GM19438 (cell line): ENCODE results near the gene PRKCB.
"Not testable (repeated sequence)": the region's sequence is repeated elsewhere in the genome, so short reads cannot be mapped to it uniquely, and the experiment has no call there.

ENCODE experiments used
- ATAC-seq: cut with Tn5 transposase; IDR thresholded peaks from one replicate; pipeline ENCODE4 v1.9.1; 2021; ENCODE audit warnings: low read depth; ENCODE audit not compliant: unreplicated experiment

Gene PRKCB

DNA sequence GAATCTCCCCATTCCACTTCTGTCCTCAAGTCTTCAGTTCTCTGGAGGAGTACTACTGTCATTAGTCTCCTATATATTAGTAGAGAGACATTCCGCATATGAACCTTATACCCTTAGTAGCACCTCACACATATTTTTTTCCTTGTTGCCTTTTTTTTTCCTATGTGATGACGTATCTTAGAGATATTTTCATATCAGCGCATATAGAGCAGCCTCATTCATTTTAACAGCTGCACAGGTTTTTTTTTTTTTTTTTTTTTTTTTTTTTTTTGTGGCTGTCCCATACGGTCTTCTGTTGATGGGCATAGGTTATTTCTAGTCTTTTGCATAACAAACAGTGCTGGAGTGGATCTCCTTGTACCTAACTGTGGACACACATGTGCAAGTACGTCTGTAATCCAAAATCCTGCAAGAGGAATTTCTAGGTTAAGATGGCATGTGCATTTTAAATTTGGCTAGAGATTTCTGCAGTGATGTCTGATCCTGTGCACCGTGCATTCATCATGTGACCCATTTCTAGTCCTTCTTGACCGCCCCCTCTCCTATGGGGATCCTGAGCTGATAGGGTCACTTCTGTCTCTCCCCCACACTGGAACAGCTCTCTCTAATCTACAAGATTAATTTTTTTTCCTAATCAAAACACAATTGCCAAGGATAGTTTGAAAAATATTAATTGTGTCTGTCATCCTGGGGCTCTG is 64.8 kb downstream of the PRKCB start:
- ATAC-seq, result no peak

GRCh38 chr16:23901178-23902033 is 65.6 kb downstream of the PRKCB start:
- no peak for ATAC-seq

GRCh38 chr16:23902034-23902747 is 66.4 kb downstream of the PRKCB start:
- no peak for ATAC-seq

DNA sequence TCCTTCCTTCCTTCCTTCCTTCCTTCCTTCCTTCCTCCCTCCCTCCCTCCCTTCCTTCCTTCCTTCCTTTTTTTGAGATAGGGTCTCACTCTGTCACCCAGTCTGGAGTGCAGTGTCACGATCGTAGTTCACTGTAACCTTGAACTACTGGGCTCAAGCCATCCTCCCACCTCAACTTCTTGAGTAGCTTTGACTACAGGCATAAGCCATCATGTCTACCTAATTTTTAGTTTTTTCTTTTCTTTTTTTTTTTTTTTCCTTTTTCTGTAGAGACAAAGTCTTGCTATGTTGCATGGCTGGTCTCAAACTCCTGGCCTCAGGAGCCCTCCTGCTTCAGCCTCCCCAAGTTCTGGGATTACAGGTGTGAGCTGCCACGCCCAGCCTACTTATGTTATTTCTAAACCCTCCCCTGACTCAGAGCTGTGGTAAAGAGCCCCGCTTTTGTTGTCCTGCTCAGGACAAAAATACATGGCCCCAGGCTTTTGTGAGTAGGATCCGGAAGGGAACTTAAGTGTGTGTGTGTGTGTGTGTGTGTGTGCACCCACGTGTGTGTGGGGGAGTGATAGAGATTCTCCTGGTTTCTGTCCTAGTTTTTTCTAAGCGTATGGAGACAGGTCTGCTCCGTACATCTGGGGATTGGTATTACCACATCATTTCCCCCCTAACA is 67.1 kb downstream of the PRKCB start:
- no peak for ATAC-seq

DNA sequence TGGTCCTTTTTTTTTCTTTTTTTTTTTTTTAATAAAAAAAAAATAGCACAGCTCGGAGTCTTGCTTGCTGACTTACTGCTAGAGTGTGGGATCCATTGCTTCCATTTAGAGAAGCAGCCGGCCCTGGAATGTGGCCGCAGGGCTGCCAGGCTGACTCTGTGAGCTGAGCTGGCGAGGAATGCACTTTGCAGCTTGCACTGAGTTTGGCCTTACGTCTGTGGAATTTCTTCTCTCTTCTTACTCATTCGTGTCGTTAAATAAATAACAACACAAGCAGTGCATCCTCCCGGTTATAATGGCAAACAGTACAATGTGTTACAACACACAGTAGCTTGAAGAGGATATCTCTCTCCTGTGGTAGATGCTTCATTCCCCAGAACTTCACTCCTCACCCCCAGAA is 69.2 kb downstream of the PRKCB start:
- no peak for ATAC-seq

DNA sequence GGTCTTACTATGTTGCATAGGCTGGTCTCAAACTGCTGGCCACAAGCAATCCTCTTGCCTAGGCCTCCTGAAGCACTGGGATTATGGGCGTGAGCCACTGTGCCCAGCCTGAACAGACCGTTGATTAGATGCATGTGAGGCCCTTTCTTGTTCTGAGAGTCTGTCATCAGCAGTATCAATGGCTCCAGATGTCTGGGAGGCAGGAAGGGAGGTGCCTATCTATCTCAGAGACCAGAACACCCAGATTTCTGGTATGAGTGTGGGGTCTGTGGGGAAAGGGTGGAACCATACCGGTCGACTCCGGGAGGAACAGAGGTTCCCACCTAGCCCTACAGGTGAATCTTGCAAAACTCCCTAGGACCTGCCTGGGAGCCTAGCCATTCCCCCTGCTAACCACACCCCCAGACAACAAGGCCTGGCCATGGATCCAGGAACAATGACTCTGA is 71.7 kb downstream of the PRKCB start:
- no peak for ATAC-seq

GRCh38 chr16:23907903-23908302 is 72.1 kb downstream of the PRKCB start:
- ATAC-seq, result no peak

GRCh38 chr16:23908790-23909189 is 73.0 kb downstream of the PRKCB start:
- no peak for ATAC-seq

GRCh38 chr16:23909792-23910418 is 74.1 kb downstream of the PRKCB start:
- ATAC-seq, result no peak

- no peak for ATAC-seq
Observed at GRCh38 chr16:23914946-23915530, 79.3 kb downstream of the PRKCB start.

- ATAC-seq, result not testable (repeated sequence)
Observed at GRCh38 chr16:23916552-23916951, 80.8 kb downstream of the PRKCB start.

DNA sequence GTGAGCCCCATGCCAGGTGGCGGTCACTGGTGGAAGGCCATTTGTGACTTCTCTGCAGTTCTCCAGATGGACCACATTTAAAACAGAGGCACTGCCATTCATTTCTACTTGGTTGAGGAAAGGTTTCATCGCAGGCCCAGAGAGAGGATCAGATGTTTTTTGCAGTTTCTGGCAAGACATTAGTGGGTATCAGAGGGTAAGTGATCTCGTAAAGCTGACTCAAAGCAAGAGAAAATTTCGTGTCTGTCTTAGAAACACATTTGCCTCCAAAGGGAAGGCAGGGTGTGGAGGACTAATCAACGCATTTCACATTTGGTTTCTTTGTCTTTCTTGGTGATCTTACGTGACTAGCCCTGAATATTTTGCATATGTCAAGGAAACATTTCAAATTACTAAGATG is 81.8 kb downstream of the PRKCB start:
- no peak for ATAC-seq

- ATAC-seq, result no peak
Observed at GRCh38 chr16:23920446-23920845, 84.7 kb downstream of the PRKCB start.

GRCh38 chr16:23920899-23921298 is 85.1 kb downstream of the PRKCB start:
- no peak for ATAC-seq

DNA sequence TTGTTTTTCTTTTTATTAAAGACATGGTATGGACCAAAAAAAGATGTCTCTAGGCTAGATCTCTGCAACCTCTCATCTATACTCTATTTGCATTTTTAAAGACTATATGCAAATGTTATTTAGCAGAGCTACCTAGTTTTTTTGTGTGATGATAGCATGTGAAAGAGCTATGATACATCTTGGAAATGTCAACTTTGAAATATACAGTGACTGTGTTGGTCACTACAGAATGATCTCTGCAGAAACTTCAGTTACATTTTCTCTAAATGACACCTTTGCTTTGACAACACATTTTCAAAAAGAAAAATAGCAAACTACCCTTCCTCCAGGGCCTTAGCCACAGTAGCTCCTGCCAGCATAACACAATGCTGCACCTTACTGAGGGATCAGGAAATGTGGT is 86.6 kb downstream of the PRKCB start:
- no peak for ATAC-seq

- no peak for ATAC-seq
Observed at GRCh38 chr16:23924128-23924527, 88.3 kb downstream of the PRKCB start.

DNA sequence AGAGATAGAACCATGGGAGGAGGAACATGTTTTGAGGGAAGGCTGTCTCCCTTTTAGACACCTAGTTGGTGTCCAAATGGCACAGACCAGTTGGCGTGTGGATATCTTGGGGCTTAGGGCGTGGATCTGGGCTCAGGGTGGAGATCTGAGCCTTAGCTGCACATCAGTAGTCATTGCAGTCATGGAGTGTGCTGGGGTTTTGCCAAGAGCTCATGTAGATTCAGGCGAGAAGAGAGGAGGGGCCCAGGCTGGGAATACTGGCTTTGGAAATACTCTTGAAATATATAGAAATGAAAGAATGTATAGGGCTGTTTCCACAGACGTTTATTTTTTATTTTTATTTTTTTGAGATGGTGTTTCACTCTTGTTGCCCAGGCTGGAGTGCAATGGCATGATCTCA is 92.0 kb downstream of the PRKCB start:
- no peak for ATAC-seq

DNA sequence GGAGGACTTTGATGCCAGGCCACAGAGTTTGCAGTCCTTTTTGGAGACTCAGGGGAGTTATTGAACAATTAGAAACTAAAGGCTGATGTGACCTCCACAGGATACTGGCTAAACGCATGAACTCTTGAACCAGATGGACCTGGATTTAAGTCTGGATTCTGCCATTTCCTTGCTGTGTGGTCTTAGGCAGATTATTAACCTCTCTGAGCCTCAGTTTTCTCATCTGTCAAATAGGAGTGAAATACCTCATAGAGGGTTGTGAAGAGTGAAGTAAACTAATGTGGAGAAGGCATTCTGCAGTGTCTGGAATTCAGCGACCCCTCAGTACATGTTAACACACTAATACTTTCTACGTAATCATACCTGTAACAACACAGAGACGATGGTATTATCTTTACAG is 93.5 kb downstream of the PRKCB start:
- no peak for ATAC-seq

- no peak for ATAC-seq
Observed at GRCh38 chr16:23929856-23930255, 94.1 kb downstream of the PRKCB start.

DNA sequence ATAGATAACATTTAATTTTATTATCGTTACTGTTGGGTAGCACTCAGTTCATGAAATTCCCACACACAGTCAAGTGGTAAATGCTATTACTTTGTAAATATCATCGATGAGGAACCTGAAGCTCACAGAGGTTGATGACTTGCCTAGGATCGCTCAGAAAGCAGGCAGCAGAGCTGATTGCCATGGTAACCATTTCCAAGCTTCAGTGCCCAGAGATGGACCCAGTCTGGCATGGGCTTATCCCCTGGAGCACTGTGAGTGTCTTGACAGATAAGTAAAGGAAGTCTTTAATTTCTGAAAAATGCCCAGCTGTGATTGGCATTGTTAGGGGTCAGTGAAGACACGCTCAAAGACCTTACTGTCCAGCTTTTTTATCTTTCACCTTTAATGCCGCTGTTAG is 95.0 kb downstream of the PRKCB start:
- no peak for ATAC-seq
